Fibroblast of the conjunctiva (primary cell): ENCODE data around the gene KRTAP1-1.
A peak's percentile ranks its signal among the peaks of the same experiment; 100 is the strongest.
"Not testable (repeated sequence)": the region's sequence is repeated elsewhere in the genome, so short reads cannot be mapped to it uniquely, and the experiment has no call there.

ENCODE experiments used
- DNase-seq: peaks from one replicate; pipeline ENCODE4 v3.0.0-alpha.2; 2010; ENCODE audit warnings: low read depth

KRTAP1-1 gene

GRCh38 chr17:41055130-41055529 lies 13.9 kb upstream of the KRTAP1-1 start, which contains the start of gene KRTAP2-2:
Gene KRTAP2-2, minus strand, starts transcription at chr17:41055230. Its CDS starts 19 bp downstream, at chr17:41055211.
- DNase-seq: not testable (repeated sequence)

DNA sequence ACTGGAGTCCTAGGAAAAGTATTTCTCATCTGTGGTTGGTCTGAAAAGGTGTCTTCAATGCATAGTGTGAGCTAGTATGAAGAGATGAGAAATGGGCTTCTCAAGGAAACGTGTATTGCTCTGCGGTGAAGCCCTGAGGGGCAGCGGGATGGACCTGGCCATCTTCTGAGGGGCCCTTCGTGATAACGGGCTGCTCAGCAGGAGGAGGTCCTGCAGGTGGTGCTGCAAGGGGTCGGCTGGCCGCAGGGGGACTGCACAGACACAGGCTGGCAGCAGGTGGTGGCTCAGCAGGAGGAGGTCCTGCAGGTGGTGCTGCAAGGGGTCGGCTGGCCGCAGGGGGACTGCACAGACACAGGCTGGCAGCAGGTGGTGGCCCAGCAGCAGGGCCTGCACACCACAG lies 13.3 kb upstream of the KRTAP1-1 start:
- not testable (repeated sequence) for DNase-seq

DNA sequence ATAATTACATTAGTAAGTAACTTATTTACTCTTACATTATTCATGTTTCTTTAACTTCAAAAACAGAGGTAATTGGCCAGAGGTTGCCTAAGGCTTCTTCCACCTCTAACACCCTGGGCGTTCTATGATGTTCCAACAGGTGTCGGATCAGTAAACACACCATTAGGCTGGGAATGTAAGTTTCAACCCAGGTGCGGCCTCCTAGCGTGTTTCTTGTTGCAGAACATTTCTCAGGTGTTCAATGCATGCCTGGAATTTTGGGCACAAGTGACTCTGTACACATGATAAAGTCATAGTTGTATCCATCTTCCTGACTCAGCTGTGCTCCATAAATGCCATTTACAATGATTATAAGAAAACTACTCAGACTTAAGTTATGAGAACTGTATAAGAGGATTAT lies 12.8 kb upstream of the KRTAP1-1 start:
- no peak for DNase-seq

DNA sequence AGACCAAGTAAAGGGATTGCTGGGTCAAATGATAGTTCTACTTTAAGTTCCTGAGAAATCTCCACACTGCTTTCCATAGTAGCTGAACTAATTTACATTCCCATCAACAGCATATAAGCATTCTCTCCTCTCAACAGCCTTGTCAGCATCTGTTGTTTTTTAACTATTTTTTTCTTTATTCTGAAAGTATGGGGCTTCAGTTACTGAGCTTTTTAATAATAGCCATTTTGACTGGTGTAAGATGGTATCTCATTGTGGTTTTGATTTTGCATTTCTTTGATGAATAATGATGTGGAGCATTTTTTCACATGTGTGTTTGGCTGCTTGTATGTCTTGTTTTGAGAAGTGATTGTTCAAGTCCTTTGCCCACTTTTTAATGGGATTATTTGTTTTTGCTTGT lies 11.3 kb upstream of the KRTAP1-1 start:
- no peak for DNase-seq

GRCh38 chr17:41049110-41049509 lies 7.9 kb upstream of the KRTAP1-1 start:
- DNase-seq: no peak

DNA sequence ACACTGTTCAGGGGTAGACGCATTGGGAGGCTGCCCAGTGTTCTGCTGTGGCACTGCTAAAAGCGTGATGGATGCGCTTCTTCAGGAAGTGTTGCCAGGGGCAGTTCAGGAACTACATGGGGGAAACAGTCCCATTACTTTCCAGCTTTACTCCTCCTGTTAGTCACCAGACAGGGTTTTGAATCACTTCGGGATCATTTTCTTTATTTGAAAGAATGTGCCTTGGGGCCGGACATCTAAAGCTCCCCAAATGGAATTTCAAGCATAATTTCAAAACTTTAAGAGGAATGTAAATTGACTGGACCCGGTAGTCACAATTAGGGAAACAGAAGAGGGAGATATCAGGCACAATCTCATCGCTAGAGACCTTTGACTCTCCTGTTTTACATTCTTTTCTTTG lies 7.2 kb upstream of the KRTAP1-1 start:
- DNase-seq: no peak

GRCh38 chr17:41046735-41047465 lies 5.7 kb upstream of the KRTAP1-1 start, which contains the start of gene KRTAP2-1:
Gene KRTAP2-1, minus strand, starts transcription at chr17:41047316. Its CDS starts 49 bp downstream, at chr17:41047267.
- DNase-seq: not testable (repeated sequence)

GRCh38 chr17:41042953-41043352 lies 1.7 kb upstream of the KRTAP1-1 start:
- DNase-seq: no peak

GRCh38 chr17:41037853-41038350 lies 3.3 kb downstream of the KRTAP1-1 start:
- no peak for DNase-seq

GRCh38 chr17:41034346-41034935 lies 6.8 kb downstream of the KRTAP1-1 start, which contains the start of gene KRTAP1-3:
Gene KRTAP1-3, minus strand, starts transcription at chr17:41034874. Its CDS starts 53 bp downstream, at chr17:41034821.
- not testable (repeated sequence) for DNase-seq

- DNase-seq: no peak
Observed at GRCh38 chr17:41029633-41030245, 11.5 kb downstream of the KRTAP1-1 start, which contains the start of gene KRTAP1-4. Gene KRTAP1-4, minus strand, starts transcription at chr17:41030195. Its CDS starts 117 bp downstream, at chr17:41030078.

- DNase-seq: peak; percentile 32
Observed at GRCh38 chr17:41026715-41027471, 14.4 kb downstream of the KRTAP1-1 start, which contains the start of gene KRTAP1-5. Gene KRTAP1-5, minus strand, starts transcription at chr17:41027208. Its CDS starts 53 bp downstream, at chr17:41027155.

DNA sequence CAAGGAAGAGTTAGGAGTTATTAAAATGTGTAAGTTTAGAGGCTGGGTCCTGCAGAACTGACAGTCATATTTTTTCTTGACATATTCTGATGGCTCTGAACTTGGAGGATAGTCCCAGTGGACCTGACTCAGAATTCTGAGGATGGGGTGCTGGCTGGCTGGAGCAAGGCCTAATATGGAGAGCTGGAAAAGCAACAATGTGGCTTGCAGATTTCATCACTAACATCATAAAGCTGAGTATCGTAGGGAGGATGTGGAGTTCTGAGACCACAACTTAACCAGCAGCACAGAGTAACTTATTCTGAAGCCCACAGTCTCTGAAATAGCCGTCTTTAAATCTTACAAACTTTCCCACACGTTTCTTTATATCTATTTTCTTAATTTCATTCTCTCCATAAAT lies 16.6 kb downstream of the KRTAP1-1 start:
- DNase-seq: no peak

- no peak for DNase-seq
Observed at GRCh38 chr17:41020336-41020735, 20.9 kb downstream of the KRTAP1-1 start.

- DNase-seq: no peak
Observed at GRCh38 chr17:41019415-41019814, 21.8 kb downstream of the KRTAP1-1 start.

DNA sequence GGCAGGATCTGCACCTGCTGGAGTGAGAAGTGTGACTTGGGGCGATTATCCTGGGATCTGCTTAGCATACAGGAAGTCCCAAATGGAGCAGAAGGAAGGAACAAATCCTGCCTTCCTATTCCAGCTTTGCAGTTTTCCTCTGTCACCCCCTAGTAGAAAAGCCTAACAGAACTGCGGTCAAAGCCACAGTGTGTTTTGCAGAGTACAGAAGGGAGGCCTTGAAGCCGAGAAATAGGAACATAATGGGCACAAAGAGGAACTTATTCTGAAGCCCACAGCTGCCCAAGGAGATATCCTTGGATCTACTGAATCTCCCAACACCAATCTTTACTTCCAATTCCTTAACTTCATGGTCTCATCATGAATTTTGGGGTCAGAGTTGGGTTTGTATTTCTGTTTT lies 22.7 kb downstream of the KRTAP1-1 start:
- no peak for DNase-seq

DNA sequence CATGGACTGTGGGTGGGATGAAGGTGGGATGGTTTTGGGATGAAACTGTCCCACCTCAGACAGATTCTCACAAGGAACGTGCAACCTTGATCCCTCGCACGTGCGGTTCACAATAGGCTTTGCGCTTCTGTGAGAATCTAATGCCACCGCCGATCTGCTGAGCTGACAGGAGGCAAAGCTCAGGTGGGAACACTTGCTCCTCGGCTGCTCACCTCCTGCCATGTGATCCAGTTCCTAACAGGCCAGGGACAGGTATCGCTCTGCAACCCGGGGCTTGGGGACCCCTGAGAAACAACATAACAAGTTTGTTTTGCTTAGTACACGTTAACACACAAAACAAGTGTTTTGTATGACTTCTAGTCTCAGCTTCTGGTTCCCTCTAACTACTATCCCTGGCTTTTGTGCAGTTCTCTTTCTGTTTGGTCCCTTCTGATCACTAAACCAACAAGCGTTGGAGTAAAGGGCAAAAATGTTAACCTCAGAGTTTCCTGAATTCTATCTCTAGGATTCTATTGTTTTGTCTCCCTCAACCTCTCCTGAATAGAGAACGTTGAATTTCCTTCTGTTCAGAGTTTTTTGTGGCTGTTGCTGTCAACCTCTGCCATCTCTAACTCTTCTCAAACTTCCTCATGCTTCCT lies 24.6 kb downstream of the KRTAP1-1 start:
- no peak for DNase-seq

DNA sequence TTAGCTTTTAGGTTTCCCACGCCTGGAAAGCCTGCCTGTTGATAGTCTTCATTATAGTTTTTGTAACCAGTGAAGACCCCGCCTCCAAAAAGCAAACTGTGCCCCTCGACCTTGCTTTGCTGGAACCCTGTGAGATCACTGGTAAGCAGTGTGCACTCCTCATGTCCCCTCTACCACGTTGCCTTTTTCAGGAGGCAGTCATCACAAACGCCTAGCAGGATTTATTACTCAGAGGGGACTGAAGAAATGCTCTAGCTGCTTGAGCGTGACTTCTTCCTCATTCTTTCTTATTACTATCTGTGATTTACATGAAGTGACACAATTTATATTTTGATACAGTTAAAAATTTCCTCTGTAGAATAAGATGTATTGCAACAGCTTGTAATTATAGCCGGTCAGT lies 25.8 kb downstream of the KRTAP1-1 start:
- no peak for DNase-seq

- DNase-seq: peak; percentile 50
Observed at GRCh38 chr17:41013606-41014005, 27.6 kb downstream of the KRTAP1-1 start.

GRCh38 chr17:41013181-41013580 lies 28.1 kb downstream of the KRTAP1-1 start:
- no peak for DNase-seq
